Stimulated activated CD4-positive, alpha-beta T cell treated with anti-CD3 and anti-CD28 coated beads, Interleukin-2, amount 100 ng/mL, for 48 hours (primary cell): ENCODE results near the gene GTF2F2.

Experiments used
- DNase-seq, 2 donors: peaks; one replicate each; pipeline ENCODE4 v3.0.0-alpha.2; 2020

GTF2F2 gene

GRCh38 chr13:45306966-45307365 is 186.7 kb downstream of the GTF2F2 start:
- DNase-seq, result no peak

DNA sequence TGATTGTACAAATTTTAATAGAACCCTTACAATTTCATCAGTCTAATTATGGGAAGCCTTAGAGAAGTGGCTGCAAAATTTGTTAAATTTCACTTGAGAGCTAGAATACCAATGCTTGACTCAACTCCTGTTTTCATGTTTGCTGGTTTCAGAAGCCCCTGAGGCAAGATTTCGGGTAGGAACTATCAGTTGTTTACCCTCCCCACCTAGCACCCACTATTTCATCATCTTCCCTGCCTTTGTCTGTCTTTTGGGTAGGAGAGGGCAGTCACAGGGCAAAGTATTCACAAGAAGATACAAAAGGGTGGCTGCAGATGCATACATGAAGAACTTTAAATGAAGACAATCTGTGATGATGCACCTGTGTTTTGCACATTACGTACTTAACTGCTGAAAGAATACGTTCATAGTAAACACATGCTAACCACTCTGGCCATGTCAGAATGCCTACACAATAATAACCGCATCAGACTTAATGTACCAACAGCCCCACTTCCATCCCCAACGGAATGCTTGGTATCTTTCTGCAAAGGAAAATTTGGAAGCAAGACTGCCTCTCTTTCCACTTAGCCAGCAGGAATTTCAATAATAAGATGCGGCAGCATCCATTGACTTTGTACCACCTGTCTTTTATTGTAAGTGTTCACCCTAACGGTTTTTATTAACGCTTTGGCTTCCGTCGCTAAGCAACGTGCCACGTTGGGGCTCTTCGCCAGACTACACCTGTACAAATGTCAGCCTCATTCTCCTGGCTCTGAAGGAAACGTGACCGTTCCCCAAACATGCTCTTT is 190.2 kb downstream of the GTF2F2 start:
- no peak for DNase-seq

DNA sequence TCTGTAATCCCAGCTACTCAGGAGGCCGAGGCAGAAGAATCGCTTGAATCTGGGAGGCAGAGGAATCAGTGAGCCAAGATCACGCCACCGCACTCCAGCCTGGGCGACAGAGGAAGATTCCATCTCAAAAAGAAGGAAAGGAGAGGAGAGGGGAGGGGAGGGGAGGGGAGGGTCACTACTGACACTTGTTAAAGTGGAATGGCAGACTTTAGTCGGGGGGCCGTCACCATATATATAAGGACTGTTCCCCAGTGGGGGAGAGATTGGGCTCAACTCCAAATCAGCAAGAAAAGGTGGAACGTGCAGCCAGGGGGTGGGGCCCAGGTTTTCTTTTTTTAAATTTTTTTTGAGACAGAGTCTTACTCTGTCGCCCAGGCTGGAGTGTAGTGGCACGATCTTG is 194.5 kb downstream of the GTF2F2 start:
- DNase-seq, result no peak

DNA sequence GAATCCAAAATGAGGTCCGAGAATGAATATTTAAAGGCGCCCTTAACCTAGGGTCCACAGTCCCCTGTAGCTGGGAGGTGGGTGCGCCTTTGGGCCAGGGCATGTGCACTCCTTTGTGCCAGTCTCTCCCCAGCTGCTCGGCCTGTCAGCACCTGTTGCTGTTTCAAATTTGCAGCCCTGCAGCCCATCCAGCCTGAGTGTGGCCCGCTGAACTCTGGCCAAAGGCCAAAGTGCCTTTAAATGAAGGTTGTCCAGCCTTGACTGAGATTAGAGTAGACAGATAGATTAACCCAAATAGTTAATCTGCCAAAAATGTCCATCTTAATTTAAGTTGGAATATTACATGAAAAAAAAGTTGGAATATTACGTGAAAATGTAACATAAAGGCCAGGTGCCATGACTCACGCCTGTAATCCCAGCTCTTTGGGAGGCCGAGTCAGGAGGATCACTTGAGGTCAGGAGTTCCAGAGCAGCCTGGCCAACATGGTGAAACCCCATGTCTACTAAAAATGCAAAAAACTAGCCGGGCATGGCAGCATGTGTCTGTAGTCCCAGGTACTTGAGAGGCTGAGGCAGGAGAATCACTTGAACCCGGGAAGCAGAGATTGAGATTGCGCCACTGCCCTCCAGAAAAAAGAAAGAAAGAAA is 195.3 kb downstream of the GTF2F2 start:
- no peak for DNase-seq

DNA sequence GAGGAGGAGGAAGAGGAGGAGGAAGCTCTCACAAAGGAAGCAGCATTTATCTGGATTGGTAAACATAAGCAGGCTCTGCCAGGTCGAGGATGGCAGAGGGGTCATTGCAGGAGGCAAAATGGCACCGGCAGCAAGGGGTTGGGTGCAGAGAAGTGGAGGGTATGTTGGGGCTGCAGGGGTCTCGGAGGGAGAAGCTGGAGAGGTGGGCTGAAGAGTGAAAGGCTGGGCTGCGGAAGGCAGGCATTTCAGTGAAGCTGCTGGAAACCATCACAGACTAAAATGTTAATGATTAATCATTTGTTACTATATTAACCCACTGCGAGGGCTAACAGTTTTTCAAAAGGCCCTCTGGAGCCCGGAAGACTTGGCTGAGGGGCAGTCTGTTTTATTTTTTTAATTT is 196.0 kb downstream of the GTF2F2 start:
- DNase-seq, result no peak

GRCh38 chr13:45316996-45317395 is 196.7 kb downstream of the GTF2F2 start:
- DNase-seq, result no peak

GRCh38 chr13:45320876-45321629 is 200.7 kb downstream of the GTF2F2 start:
- no peak for DNase-seq

GRCh38 chr13:45325806-45326205 is 205.5 kb downstream of the GTF2F2 start:
- DNase-seq, result no peak

DNA sequence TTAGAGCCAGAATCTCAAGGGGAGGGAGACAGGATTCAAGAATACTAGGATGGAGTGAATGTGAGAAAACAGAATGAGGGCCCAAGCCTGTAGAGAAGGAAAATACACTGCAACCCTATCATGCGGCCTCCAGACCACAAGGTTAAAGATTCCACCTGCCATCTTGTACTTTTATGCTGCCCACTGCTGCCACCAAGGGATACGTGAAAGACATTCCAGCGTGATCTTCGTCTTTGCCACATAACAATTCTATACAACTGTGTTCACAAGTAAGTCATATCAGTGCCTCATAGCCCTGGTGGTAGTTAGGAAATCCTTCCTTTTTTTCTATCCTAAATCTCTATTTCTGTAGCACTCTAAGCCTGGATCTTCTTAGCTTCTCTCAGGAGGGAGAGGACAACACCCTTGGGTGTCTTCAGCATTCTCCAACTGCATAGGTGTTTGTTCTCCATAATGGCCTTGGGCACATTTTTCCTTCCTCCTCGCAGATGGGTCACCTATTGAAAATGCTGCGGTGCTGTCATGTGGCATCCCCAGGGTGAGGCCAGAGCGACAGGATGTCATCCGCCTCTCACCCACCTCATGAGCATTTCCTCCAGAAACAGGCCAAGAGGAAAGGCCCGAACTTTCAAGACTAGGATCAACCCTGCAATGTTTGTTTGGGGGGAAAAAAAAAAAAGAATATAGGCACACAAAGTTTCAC is 207.1 kb downstream of the GTF2F2 start:
- DNase-seq, result no peak

DNA sequence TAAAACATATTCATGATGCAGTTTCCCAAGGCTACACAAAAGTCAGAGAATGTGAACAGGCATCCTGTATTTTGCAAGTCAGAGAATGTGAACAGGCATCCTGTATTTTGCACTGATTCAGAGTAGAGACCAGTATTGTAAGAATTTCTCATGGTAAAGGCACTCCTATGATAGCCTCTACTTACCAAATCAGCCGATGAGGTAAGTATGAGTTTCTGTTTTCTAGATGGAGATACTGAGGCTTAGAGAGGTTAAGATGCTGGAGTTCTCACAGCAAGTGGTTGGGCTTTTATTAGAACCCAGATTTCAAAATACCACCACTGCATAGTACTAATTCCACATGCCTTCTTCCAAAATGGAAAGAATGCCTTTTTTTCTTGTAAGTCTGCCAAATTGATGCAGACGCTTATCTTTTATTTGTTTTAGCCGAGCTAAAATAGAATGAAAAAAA is 208.4 kb downstream of the GTF2F2 start:
- DNase-seq, result no peak

GRCh38 chr13:45331123-45331619 is 210.9 kb downstream of the GTF2F2 start:
- no peak for DNase-seq

- no peak for DNase-seq
These were observed 211.4 kb downstream of the GTF2F2 start for GRCh38 chr13:45331692-45332035.

- DNase-seq, result no peak
These were observed 211.9 kb downstream of the GTF2F2 start for GRCh38 chr13:45332036-45332830.

GRCh38 chr13:45332831-45333219 is 212.5 kb downstream of the GTF2F2 start:
- no peak for DNase-seq

GRCh38 chr13:45333251-45333976 is 213.1 kb downstream of the GTF2F2 start:
- no peak for DNase-seq
